GM18505 (cell line): ENCODE results near the gene CEP83.
"Not testable (repeated sequence)": the region's sequence is repeated elsewhere in the genome, so short reads cannot be mapped to it uniquely, and the experiment has no call there.

Experiments used
- ATAC-seq: cut with Tn5 transposase; IDR thresholded peaks from one replicate; pipeline ENCODE4 v1.9.1; 2021; ENCODE audit not compliant: unreplicated experiment
- POLR2A ChIP-seq: IDR thresholded peaks from 4 replicates; pipeline ENCODE4 v1.6.1; 2011; ENCODE audit warnings: borderline replicate concordance; ENCODE audit not compliant: insufficient read depth, insufficient read length; ENCODE audit errors: extremely low read depth

The CEP83 gene

GRCh38 chr12:94326234-94326633 is 133.4 kb downstream of the CEP83 start:
- no peak for TF ChIP-seq POLR2A
- no peak for ATAC-seq

- ATAC-seq, result no peak
These were observed 137.3 kb downstream of the CEP83 start for GRCh38 chr12:94322346-94322745.

GRCh38 chr12:94320109-94320508 is 139.6 kb downstream of the CEP83 start:
- ATAC-seq, result no peak
- TF ChIP-seq POLR2A, result no peak

More at GRCh38 chr12:94322346-94322745, 137.3 kb downstream of the CEP83 start:
- TF ChIP-seq POLR2A, result no peak

- no peak for ATAC-seq
- no peak for TF ChIP-seq POLR2A
These were observed 141.5 kb downstream of the CEP83 start for GRCh38 chr12:94318181-94318580.

DNA sequence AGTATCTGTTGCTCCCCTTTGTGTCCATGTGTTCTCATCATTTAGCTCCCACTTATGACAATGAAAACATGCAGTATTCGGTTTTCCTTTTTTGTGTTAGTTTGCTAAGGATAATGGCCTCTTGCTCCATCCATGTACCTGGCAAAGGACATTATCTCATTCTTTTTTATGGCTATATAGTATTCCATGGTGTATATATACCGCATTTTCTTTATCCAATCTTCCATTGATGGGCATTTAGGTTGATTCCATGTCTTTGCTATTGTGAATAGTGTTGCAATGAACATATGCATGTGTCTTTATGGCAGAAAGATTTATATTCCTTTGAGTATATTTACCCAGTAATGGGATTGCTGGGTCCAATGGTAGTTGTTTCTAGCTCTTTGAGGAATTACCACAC is 143.1 kb downstream of the CEP83 start:
- not testable (repeated sequence) for ATAC-seq

DNA sequence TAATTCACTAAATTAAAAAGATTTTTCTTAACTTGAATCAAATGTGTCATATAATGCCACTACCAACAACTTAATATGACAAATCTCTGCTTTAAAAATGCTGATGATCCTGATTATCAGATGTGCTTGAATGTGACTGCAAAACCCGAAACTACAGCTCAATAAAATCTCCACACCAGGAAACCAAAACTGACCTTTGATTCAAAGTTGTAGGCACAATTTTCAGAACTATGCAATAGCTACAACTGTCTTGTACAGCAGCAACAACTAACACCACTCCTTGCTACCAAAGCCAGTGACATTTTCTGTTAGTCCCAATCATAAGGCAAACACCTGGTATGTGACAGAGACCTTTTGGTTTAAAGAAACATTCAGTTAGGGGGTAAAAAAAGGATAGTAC is 147.3 kb downstream of the CEP83 start:
- ATAC-seq, result no peak
- TF ChIP-seq POLR2A, result no peak

DNA sequence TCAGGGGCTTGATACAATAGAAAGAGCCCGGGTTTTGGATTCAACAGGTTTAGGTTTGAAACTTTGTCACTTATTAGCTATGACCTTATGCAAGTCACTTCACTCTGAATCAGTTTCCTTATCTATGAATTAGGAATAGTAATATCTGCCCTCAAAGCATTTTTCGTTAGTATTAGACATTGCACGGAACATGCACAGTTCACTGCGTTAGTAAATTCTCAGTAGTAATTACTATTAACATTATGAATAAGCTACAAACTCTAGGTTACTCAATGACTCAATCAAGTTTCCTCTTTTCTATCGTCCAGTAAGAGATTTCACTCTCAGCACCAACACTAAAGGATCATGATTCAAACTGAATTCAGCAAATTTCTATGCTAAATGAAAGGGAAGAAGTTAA is 150.3 kb downstream of the CEP83 start:
- ATAC-seq, result peak; percentile 67

GRCh38 chr12:94308612-94309011 is 151.1 kb downstream of the CEP83 start:
- no peak for TF ChIP-seq POLR2A
- no peak for ATAC-seq

More for the DNA sequence above, 150.3 kb downstream of the CEP83 start:
- no peak for TF ChIP-seq POLR2A

DNA sequence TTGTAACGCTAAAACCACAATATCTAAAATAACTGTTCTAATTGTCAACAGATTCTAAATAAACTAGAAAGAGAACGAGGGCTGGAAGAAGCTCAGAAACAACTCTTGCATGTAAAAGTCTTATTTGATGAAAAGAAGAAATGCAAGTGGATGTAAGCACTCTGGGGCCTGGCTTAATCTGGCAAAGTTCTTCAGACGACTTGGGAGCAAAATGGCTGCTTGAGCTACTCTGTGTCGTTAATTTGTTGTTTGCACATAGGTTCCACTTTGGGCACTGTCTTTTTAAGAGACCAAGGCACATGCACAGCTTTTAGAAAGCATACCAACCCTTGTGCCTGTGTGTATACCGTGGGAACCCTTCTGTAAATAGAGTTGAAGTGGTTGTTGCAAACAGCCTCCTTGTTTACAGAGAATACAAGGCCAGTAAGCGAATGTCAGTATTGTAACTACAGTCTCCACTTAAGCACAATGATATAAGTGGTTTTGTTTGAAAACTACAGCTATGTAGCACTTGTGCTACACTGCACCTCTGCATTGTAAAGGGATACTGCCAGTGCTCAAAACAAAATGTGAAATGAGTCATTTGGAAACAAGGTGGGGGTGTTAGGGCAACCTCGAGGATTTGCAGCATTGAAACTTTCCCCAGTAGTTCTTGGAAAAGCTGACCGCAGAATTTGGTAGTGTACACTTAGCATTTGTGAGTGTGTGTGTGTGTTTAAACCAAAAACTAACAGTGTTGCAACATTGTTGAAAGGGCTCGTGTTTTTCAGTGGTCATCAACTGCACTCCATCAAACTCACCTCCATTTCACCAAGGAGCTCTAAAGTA is 154.3 kb downstream of the CEP83 start:
- ATAC-seq, result peak; percentile 52
- TF ChIP-seq POLR2A, result peak; percentile 25

- TF ChIP-seq POLR2A, result no peak
- no peak for ATAC-seq
These were observed 155.1 kb downstream of the CEP83 start for GRCh38 chr12:94304566-94305061.

- ATAC-seq, result no peak
- no peak for TF ChIP-seq POLR2A
These were observed 155.7 kb downstream of the CEP83 start for GRCh38 chr12:94304012-94304411.

DNA sequence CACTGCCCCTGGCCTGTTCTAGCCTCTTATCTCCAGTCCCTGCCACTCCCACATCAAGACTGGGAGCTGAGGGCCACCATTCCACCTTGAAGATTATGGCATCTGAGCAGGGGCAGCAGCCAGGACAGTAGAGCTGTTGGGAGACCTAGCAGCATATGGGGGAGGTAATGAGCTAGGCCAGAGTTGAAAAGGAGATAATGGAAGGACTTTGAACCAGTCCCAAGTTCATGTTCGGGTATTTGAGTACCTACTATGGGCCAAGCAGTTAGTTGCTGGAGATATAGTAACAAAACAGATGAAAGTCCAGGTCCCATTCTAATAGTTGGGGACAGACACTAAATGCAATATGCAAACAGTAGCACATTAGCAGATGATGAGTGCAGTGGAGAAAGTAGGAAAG is 159.8 kb downstream of the CEP83 start:
- no peak for ATAC-seq
- no peak for TF ChIP-seq POLR2A

DNA sequence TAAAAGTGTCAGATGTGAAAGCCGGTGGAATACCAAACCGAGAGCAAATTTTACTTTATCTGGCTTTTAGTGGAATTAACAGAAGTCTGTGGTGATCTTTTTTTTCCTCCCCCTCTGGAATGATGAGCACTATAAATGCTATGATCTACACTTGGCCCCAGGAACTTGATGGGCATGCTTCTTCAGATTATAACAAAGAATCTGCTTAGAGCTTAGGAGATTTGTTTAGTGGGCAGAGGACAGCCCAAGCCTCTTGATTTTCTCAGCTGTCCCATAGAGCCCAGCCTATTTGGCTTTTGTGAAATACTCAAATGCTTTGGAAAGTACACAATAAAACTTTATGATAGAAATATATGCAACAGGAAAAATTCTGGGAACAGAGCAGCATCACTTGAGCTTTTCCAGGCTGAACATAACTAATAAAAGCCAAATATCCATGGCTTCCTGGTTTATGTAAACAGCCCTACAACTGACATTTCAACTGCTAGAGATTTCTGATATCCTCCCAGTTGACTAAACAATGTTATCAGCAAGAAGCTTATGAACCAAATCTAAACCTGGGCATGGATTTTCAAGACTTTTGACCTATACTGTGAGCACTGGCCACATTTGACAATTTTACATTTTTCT is 161.7 kb downstream of the CEP83 start:
- no peak for TF ChIP-seq POLR2A
- no peak for ATAC-seq

GRCh38 chr12:94297096-94297699 is 162.5 kb downstream of the CEP83 start:
- no peak for TF ChIP-seq POLR2A
- ATAC-seq, result no peak
